ENCODE results near the gene ERC2.

DNA sequence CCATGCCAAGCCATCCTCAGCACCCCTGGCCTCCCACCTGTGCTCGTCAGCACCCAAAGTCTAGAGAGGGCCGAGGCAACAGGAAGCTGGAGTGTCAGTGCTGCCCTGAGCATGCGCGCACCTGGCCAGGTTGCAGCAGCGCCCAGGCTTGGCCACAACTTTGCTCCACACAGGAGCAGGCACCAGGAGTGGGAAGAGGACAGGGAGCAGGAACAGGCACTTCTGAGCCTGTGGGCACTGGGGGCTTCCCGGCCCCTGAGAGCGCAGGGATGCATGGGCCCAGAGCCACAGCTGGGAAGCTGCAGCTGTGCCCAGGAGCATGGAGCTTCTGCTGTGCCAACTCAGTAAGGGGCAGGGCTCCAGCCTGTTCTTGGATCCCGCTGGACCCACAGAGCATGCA lies 509.7 kb downstream of the ERC2 start:
- TF ChIP-seq, protein P1, sequence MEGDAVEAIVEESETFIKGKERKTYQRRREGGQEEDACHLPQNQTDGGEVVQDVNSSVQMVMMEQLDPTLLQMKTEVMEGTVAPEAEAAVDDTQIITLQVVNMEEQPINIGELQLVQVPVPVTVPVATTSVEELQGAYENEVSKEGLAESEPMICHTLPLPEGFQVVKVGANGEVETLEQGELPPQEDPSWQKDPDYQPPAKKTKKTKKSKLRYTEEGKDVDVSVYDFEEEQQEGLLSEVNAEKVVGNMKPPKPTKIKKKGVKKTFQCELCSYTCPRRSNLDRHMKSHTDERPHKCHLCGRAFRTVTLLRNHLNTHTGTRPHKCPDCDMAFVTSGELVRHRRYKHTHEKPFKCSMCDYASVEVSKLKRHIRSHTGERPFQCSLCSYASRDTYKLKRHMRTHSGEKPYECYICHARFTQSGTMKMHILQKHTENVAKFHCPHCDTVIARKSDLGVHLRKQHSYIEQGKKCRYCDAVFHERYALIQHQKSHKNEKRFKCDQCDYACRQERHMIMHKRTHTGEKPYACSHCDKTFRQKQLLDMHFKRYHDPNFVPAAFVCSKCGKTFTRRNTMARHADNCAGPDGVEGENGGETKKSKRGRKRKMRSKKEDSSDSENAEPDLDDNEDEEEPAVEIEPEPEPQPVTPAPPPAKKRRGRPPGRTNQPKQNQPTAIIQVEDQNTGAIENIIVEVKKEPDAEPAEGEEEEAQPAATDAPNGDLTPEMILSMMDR (IDR thresholded peaks at IDR 0.05): no peak
- TF ChIP-seq EP300 (IDR thresholded peaks at IDR 0.05): no peak
- no peak for TF ChIP-seq POLR2A (IDR thresholded peaks at IDR 0.05)
- TF ChIP-seq POLR2AphosphoS5 (IDR thresholded peaks at IDR 0.05): no peak
